HepG2 (cell line): ENCODE results near the gene USE1. TPM values are rescaled to one million over a fixed set of nuclear protein-coding genes. Genes with fewer than 3 reads are reported as not detected.

Experiments used
- BRCA1 ChIP-seq: sonication (generic); formaldehyde crosslinking; IDR thresholded peaks from 2 replicates; pipeline ENCODE4 v1.4.0; 2020; ENCODE audit warnings: missing genetic modification reagents
- ETS1 ChIP-seq: sonication (generic); formaldehyde crosslinking; IDR thresholded peaks from 2 replicates; pipeline ENCODE4 v1.4.0; 2020; ENCODE audit warnings: missing genetic modification reagents
- FOXP1 ChIP-seq, 2 experiments: fragments of 450-650 bp in 1 of 2; IDR thresholded peaks; 2 replicates each; pipeline ENCODE4 v1.6.1; 2017 to 2018; ENCODE audit warnings: antibody characterized with exemption in 1 of 2
- HIVEP1 ChIP-seq: sonication (generic); formaldehyde crosslinking; IDR thresholded peaks from 2 replicates; pipeline ENCODE4 v1.4.0; 2020; ENCODE audit warnings: mild to moderate bottlenecking, missing genetic modification reagents
- HNF1B ChIP-seq: sonication (generic); formaldehyde crosslinking; IDR thresholded peaks from 2 replicates; pipeline ENCODE4 v1.5.1; 2020; ENCODE audit warnings: mild to moderate bottlenecking, moderate library complexity, missing genetic modification reagents
- KMT2A ChIP-seq: sonication (generic); formaldehyde crosslinking; IDR thresholded peaks from 2 replicates; pipeline ENCODE4 v1.4.0; 2020; ENCODE audit warnings: missing genetic modification reagents
- MIXL1 ChIP-seq: IDR thresholded peaks from 2 replicates; pipeline ENCODE4 v1.6.1; 2016
- MXI1 ChIP-seq: IDR thresholded peaks from 3 replicates; pipeline ENCODE4 v1.6.1; 2012; ENCODE audit warnings: low read depth, low read length, inconsistent platforms, borderline replicate concordance
- MYNN ChIP-seq: sonication (generic); formaldehyde crosslinking; IDR thresholded peaks from 2 replicates; pipeline ENCODE4 v1.4.0; 2020; ENCODE audit warnings: mild to moderate bottlenecking, low read depth, missing genetic modification reagents
- NPAS2 ChIP-seq: sonication (generic); formaldehyde crosslinking; IDR thresholded peaks from 2 replicates; pipeline ENCODE4 v1.8.0; 2022; ENCODE audit warnings: mild to moderate bottlenecking, missing genetic modification reagents, borderline replicate concordance
- RFX3 ChIP-seq: IDR thresholded peaks from 2 replicates; pipeline ENCODE4 v1.6.1; 2016; ENCODE audit warnings: missing biosample characterization, missing genetic modification reagents
- RXRB ChIP-seq: IDR thresholded peaks from 2 replicates; pipeline ENCODE4 v1.6.1; 2016; ENCODE audit warnings: borderline replicate concordance, missing genetic modification reagents, missing compliant biosample characterization
- SIX1 ChIP-seq: sonication (generic); formaldehyde crosslinking; IDR thresholded peaks from 2 replicates; pipeline ENCODE4 v1.4.0; 2020; ENCODE audit warnings: missing genetic modification reagents, borderline replicate concordance
- TEAD2 ChIP-seq: sonication (generic); formaldehyde crosslinking; IDR thresholded peaks from 2 replicates; pipeline ENCODE4 v1.9.0; 2021; ENCODE audit warnings: missing genetic modification reagents
- TOPORS ChIP-seq: sonication (generic); formaldehyde crosslinking; IDR thresholded peaks from 2 replicates; pipeline ENCODE4 v1.8.0; 2023; ENCODE audit warnings: mild to moderate bottlenecking, missing genetic modification reagents
- ZBTB39 ChIP-seq: sonication (generic); formaldehyde crosslinking; IDR thresholded peaks from 2 replicates; pipeline ENCODE4 v1.5.0; 2020; ENCODE audit warnings: missing genetic modification reagents
- ZBTB7B ChIP-seq: sonication (generic); formaldehyde crosslinking; IDR thresholded peaks from 2 replicates; pipeline ENCODE4 v1.4.0; 2020; ENCODE audit warnings: missing genetic modification reagents
- ZNF205 ChIP-seq: IDR thresholded peaks from 2 replicates; pipeline ENCODE4 v1.6.1; 2018; ENCODE audit warnings: missing biosample characterization, missing genetic modification reagents
- ZNF333 ChIP-seq: sonication (generic); formaldehyde crosslinking; IDR thresholded peaks from 2 replicates; pipeline ENCODE4 v1.4.0; 2020; ENCODE audit warnings: mild to moderate bottlenecking, missing genetic modification reagents, borderline replicate concordance
- polyA plus RNA-seq, 8 experiments: library from polyadenylated mRNA; depleted of rRNA in 3 of 8; stranded (reverse) in 7 of 8; unstranded in 1 of 8; fragments of >200 nt; fragmentation: Illumina TruSeq in 4 of 8; extraction: Trizol in 4 of 8; gene quantifications; 2 replicates each; pipeline versions ENCODE4 v1.2.1 to v1.2.3, GENCODE V29; 2011 to 2016; ENCODE audit warnings: low read depth in 4 of 8, missing spikeins in 1 of 8, mixed read lengths in 1 of 8; ENCODE audit not compliant: insufficient read depth in 1 of 8
- total RNA-seq, 5 experiments: library from RNA; depleted of rRNA; stranded (reverse); fragments of >200 nt; fragmentation: Illumina TruSeq; extraction: Trizol; gene quantifications; 2 replicates each; pipeline ENCODE4 v1.2.3, GENCODE V29; 2016; ENCODE audit warnings: low read depth in 1 of 5
- TF ChIP-seq, protein P1 (sequence below): sonication (generic); formaldehyde crosslinking; conservative IDR thresholded peaks from 2 replicates; pipeline ENCODE4 v1.4.0; 2020; ENCODE audit warnings: missing genetic modification reagents
- TF ChIP-seq, protein P2 (sequence below): sonication (generic); formaldehyde crosslinking; IDR thresholded peaks from 2 replicates; pipeline ENCODE4 v1.8.1; 2023; ENCODE audit warnings: mild to moderate bottlenecking, missing genetic modification reagents

Gene USE1
- total and polyA plus RNA-seq, 2 of the 13 experiments (the other 11 are each of a cell fraction or from before 2014, with no cell fraction given), result 9.9 to 17.6 TPM

DNA sequence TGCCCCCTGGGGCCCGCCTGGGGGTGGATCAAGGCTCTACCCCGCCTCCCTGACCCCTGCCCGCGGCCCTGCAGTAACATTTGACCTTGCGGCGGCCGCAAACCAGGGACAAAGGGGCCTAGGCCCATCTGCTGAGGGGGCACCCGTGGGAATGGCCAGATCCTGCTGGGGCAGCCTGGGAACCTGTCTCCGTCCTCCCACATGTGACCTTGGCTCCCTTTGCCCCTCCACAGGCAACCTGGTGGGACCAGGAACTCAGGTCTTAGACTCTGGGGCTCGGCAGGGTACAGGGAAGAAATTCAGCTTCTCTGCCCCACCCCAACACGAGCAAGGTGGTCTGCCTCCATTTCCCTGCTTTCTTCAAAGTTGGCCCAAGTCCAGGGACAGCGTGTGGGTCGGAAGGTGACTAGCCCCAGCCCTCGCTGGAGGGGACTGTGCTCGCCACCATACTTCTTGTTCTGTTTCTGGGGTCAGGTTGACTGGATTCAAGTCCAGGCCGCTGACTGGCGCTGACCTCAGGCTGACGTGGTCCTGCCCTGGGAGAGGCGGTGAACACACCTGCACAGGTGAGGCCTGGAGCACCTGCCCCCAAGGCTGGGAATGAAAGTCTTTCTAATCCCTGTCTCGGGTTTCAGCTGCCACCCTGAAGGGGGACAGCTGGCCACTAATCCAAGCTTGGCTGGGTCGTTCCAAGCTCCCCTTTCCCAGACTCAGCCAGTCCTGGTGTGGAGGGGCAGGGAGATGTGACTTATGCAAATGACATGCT is 33.0 kb downstream of the USE1 start (continued):
- TF ChIP-seq, protein P1, sequence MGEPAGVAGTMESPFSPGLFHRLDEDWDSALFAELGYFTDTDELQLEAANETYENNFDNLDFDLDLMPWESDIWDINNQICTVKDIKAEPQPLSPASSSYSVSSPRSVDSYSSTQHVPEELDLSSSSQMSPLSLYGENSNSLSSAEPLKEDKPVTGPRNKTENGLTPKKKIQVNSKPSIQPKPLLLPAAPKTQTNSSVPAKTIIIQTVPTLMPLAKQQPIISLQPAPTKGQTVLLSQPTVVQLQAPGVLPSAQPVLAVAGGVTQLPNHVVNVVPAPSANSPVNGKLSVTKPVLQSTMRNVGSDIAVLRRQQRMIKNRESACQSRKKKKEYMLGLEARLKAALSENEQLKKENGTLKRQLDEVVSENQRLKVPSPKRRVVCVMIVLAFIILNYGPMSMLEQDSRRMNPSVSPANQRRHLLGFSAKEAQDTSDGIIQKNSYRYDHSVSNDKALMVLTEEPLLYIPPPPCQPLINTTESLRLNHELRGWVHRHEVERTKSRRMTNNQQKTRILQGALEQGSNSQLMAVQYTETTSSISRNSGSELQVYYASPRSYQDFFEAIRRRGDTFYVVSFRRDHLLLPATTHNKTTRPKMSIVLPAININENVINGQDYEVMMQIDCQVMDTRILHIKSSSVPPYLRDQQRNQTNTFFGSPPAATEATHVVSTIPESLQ, result no peak
- peak; percentile 78; the same call in 1 of the 2 replicates for TF ChIP-seq TOPORS (CRISPR knock-in tag)
- no peak for TF ChIP-seq ETS1
- TF ChIP-seq TEAD2 (CRISPR knock-in tag), result no peak
- peak; percentile 73; the same call in 1 of the 2 replicates for TF ChIP-seq SIX1 (CRISPR knock-in tag)
- TF ChIP-seq HNF1B (CRISPR knock-in tag), result peak; percentile 88
- peak; percentile 56; the same call in 1 of the 2 replicates for TF ChIP-seq MIXL1 (CRISPR knock-in tag)
- TF ChIP-seq MXI1, result no peak; the same call in 2 of the 3 replicates
- TF ChIP-seq FOXP1 (IDR thresholded peaks at IDR 0.05), result no peak
- TF ChIP-seq FOXP1 (CRISPR knock-in tag; IDR thresholded peaks at IDR 0.05), result peak; percentile 72
- TF ChIP-seq RFX3, result 0 out of 2 replicates have a peak, but pooled peaks have one; percentile 15
- peak; percentile 100 for TF ChIP-seq ZBTB7B (CRISPR knock-in tag)
- TF ChIP-seq ZNF333, result no peak
- peak; percentile 98 for TF ChIP-seq HIVEP1 (CRISPR knock-in tag)
- no peak for TF ChIP-seq NPAS2 (CRISPR knock-in tag)
- peak; percentile 81; the same call in 1 of the 2 replicates for TF ChIP-seq ZBTB39 (CRISPR knock-in tag)
- TF ChIP-seq RXRB (CRISPR knock-in tag), result peak; percentile 98
- 0 out of 2 replicates have a peak, but pooled peaks have one; percentile 28 for TF ChIP-seq KMT2A (CRISPR knock-in tag)
- TF ChIP-seq, protein P2, sequence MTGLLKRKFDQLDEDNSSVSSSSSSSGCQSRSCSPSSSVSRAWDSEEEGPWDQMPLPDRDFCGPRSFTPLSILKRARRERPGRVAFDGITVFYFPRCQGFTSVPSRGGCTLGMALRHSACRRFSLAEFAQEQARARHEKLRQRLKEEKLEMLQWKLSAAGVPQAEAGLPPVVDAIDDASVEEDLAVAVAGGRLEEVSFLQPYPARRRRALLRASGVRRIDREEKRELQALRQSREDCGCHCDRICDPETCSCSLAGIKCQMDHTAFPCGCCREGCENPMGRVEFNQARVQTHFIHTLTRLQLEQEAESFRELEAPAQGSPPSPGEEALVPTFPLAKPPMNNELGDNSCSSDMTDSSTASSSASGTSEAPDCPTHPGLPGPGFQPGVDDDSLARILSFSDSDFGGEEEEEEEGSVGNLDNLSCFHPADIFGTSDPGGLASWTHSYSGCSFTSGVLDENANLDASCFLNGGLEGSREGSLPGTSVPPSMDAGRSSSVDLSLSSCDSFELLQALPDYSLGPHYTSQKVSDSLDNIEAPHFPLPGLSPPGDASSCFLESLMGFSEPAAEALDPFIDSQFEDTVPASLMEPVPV, result peak; percentile 50; the same call in 1 of the 2 replicates
- peak; percentile 53; the same call in 1 of the 2 replicates for TF ChIP-seq ZNF205 (CRISPR knock-in tag)
- no peak for TF ChIP-seq MYNN (CRISPR knock-in tag)
- TF ChIP-seq BRCA1 (CRISPR knock-in tag), result no peak
